Neural cell (in vitro differentiated cells): ENCODE measurements around the gene DAGLB.

Source experiments
- MXI1 ChIP-seq: fragments of 450-650 bp; conservative IDR thresholded peaks from 2 replicates; pipeline ENCODE4 v1.6.1; 2014; ENCODE audit warnings: antibody characterized with exemption, mild to moderate bottlenecking; ENCODE audit not compliant: poor library complexity, severe bottlenecking
- TF ChIP-seq, protein P1 (sequence below): fragments of 450-650 bp; IDR thresholded peaks from 2 replicates; pipeline ENCODE4 v1.5.1; 2014; ENCODE audit warnings: antibody characterized with exemption, mild to moderate bottlenecking, moderate library complexity; ENCODE audit not compliant: poor library complexity, severe bottlenecking

GRCh38 chr7:6380310-6381095 lies 67.3 kb downstream of the DAGLB start:
- TF ChIP-seq, protein P1, sequence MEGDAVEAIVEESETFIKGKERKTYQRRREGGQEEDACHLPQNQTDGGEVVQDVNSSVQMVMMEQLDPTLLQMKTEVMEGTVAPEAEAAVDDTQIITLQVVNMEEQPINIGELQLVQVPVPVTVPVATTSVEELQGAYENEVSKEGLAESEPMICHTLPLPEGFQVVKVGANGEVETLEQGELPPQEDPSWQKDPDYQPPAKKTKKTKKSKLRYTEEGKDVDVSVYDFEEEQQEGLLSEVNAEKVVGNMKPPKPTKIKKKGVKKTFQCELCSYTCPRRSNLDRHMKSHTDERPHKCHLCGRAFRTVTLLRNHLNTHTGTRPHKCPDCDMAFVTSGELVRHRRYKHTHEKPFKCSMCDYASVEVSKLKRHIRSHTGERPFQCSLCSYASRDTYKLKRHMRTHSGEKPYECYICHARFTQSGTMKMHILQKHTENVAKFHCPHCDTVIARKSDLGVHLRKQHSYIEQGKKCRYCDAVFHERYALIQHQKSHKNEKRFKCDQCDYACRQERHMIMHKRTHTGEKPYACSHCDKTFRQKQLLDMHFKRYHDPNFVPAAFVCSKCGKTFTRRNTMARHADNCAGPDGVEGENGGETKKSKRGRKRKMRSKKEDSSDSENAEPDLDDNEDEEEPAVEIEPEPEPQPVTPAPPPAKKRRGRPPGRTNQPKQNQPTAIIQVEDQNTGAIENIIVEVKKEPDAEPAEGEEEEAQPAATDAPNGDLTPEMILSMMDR, result no peak
- TF ChIP-seq MXI1, result no peak
